Measurements from ENCODE around the gene ANKRD31. TPM values are rescaled to one million over a fixed set of nuclear protein-coding genes. Genes with fewer than 3 reads are reported as not detected.

ANKRD31 gene
- total and polyA plus RNA-seq, 7 experiments from 2014 or later: 0.22 to 1.6 (median 0.59) TPM

GRCh38 chr5:75043633-75044264 is 192.9 kb downstream of the ANKRD31 start:
- POLR2A ChIA-PET: interaction anchor here (1.4 kb wide), 1 partner anchor 9 kb away, joined by 6 read pairs; no protein-coding TSS in a partner anchor
- H3K27me3 Mint-ChIP-seq: no peaks in the 10 kb centered on the region

DNA sequence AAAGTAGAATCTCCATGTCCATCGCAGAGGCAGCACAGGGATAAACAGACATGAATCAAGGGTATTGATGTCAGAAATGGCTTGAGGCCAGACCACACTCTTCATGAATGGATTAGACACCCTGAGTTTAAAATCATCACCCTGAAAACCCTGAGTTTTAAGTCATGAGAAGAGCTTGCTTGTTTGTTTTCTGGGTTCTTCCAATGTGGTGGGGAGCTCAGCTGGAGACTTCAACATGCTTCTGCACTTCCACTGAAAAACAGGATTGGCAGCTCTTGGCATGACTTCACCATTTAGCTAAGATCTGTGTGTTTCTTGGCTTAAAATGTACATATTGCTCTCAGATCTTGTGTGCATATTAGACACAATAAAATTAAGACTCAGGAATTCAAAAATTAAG is 194.2 kb downstream of the ANKRD31 start:
- peaks cover 0 to 4% (median 0%) of the 10 kb centered on the region in 11 donors for H3K9me3 Mint-ChIP-seq
- no peaks in the 10 kb centered on the region for H3K27me3 Mint-ChIP-seq
- peaks cover 26 to 81% (median 70%) of the 10 kb centered on the region in 5 donors for H3K36me3 Mint-ChIP-seq
- H3K27me3 ChIP-seq (ENCODE audit: control insufficient read depth in 2 of 2, insufficient read depth in 2 of 2, low read length in 2 of 2): no peaks in the 10 kb centered on the region
- intact Hi-C loops (cut with micrococcal nuclease): loop anchor here in 1 of 2 donors (2.0 to 10.0 kb wide), 2 partner anchors 14 to 1992 kb away; partner anchors contain the start of gene AGGF1
- POLR2A ChIA-PET: interaction anchor here (0.7 kb wide), 1 partner anchor 9 kb away, joined by 3 read pairs; no protein-coding TSS in a partner anchor
- no peak overlapping the region for H3K27ac ChIP-seq (ENCODE audit: low read depth, low read length)
- no peak for DNase-seq
- peaks cover 12 to 54% (median 14%) of the 10 kb centered on the region in 3 experiments for H3K36me3 ChIP-seq (ENCODE audit: control insufficient read depth in 2 of 3, insufficient read depth in 3 of 3, low read length in 3 of 3)
- no peak for ATAC-seq
- no peak overlapping the region for H3K4me3 Mint-ChIP-seq
- no peaks in the 10 kb centered on the region for H3K9me3 ChIP-seq (ENCODE audit: control insufficient read depth in 2 of 3, low read length in 3 of 3)
- no peak overlapping the region for H3K4me3 ChIP-seq (ENCODE audit: low read length)
- CTCF ChIA-PET: no interaction called here
- H3K27ac Mint-ChIP-seq: peak overlapping the region in 2 of 9 donors; percentile 25 to 66
- H3K4me1 Mint-ChIP-seq: peaks cover 19 to 90% (median 78%) of the 10 kb centered on the region in 7 donors
- peaks cover 0 to 10% of the 10 kb centered on the region in 2 donors for H3K4me1 ChIP-seq (ENCODE audit: control insufficient read depth in 2 of 2, insufficient read depth in 2 of 2, low read length in 2 of 2)

More at GRCh38 chr5:75043633-75044264, 192.9 kb downstream of the ANKRD31 start:
- H3K9me3 ChIP-seq (ENCODE audit: control insufficient read depth in 2 of 3, low read length in 3 of 3): no peaks in the 10 kb centered on the region
- intact Hi-C loops (cut with micrococcal nuclease): loop anchor here in 1 of 2 donors (2.0 to 10.0 kb wide), 2 partner anchors 15 to 1991 kb away; partner anchors contain the start of gene AGGF1
- H3K4me3 ChIP-seq (ENCODE audit: low read length): no peak overlapping the region
- no peaks in the 10 kb centered on the region for H3K27me3 ChIP-seq (ENCODE audit: control insufficient read depth in 2 of 2, insufficient read depth in 2 of 2, low read length in 2 of 2)
- peak overlapping the region in 6 of 9 donors; percentile 10 to 69 (median 33) for H3K27ac Mint-ChIP-seq
- peaks cover 29 to 78% (median 68%) of the 10 kb centered on the region in 5 donors for H3K36me3 Mint-ChIP-seq
- H3K27ac ChIP-seq (ENCODE audit: low read depth, low read length): no peak overlapping the region
- peaks cover 12 to 54% (median 14%) of the 10 kb centered on the region in 3 experiments for H3K36me3 ChIP-seq (ENCODE audit: control insufficient read depth in 2 of 3, insufficient read depth in 3 of 3, low read length in 3 of 3)
- peaks cover 0 to 4% (median 0%) of the 10 kb centered on the region in 11 donors for H3K9me3 Mint-ChIP-seq
- peak overlapping the region in 4 of 10 donors; percentile 19 to 67 (median 50) for H3K4me3 Mint-ChIP-seq
- peaks cover 27 to 92% (median 79%) of the 10 kb centered on the region in 7 donors for H3K4me1 Mint-ChIP-seq
- DNase-seq (no peak), ATAC-seq (no peak)
- CTCF ChIA-PET: no interaction called here
- peaks cover 9 to 22% of the 10 kb centered on the region in 2 donors for H3K4me1 ChIP-seq (ENCODE audit: control insufficient read depth in 2 of 2, insufficient read depth in 2 of 2, low read length in 2 of 2)

DNA sequence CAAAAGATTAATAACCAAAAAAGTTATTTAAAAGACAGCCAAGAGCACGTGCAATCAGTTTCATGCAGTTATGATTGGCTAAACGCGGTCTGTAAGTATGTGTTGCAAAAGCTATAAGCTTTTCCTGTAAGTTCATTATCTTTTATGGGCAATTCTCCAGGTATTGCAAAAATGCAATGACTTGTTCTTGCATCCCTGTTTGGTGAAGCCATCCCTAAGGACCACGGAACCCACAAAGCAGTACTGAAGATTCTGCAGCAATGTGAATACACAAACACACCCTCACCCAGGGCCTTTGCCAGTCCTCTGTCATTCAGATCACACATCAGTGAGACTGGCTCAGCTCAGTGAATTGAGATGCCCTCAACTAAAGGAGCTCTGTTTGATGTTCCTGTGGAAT is 195.7 kb downstream of the ANKRD31 start:
- no peak overlapping the region for H3K4me3 Mint-ChIP-seq
- Histone ChIP-seq H3K36me3 (ENCODE audit: control insufficient read depth in 2 of 3, insufficient read depth in 3 of 3, low read length in 3 of 3) (peaks cover 12 to 39% (median 12%) of the 10 kb centered on the region in 3 experiments), H3K4me1 (ENCODE audit: control insufficient read depth in 2 of 2, insufficient read depth in 2 of 2, low read length in 2 of 2) (peaks cover 0 to 18% of the 10 kb centered on the region in 2 donors), H3K27me3 (ENCODE audit: control insufficient read depth in 2 of 2, insufficient read depth in 2 of 2, low read length in 2 of 2) (no peaks in the 10 kb centered on the region), H3K27ac (ENCODE audit: low read depth, low read length) (no peak overlapping the region), H3K4me3 (ENCODE audit: low read length) (no peak overlapping the region), H3K9me3 (ENCODE audit: control insufficient read depth in 2 of 3, low read length in 3 of 3) (no peaks in the 10 kb centered on the region)
- peaks cover 17 to 88% (median 77%) of the 10 kb centered on the region in 7 donors for H3K4me1 Mint-ChIP-seq
- H3K9me3 Mint-ChIP-seq: peaks cover 0 to 4% (median 0%) of the 10 kb centered on the region in 11 donors
- H3K27ac Mint-ChIP-seq: peak overlapping the region in 2 of 9 donors; percentile 28 to 46
- no peaks in the 10 kb centered on the region for H3K27me3 Mint-ChIP-seq
- ATAC-seq: no peak
- intact Hi-C loops (cut with micrococcal nuclease): loop anchor here in 1 of 2 donors (10.0 kb wide), 1 partner anchor 1994 kb away; the partner anchor contains the start of gene AGGF1
- ChIA-PET CTCF (interaction anchor here (0.6 kb wide), 1 partner anchor 254 kb away, joined by 6 read pairs; no protein-coding TSS in a partner anchor), POLR2A (interaction anchor here (1.6 to 1.7 kb wide), 2 partner anchors 9 to 13 kb away, joined by 7 to 8 read pairs; no protein-coding TSS in a partner anchor)
- H3K36me3 Mint-ChIP-seq: peaks cover 22 to 82% (median 67%) of the 10 kb centered on the region in 5 donors
- no peak for DNase-seq

DNA sequence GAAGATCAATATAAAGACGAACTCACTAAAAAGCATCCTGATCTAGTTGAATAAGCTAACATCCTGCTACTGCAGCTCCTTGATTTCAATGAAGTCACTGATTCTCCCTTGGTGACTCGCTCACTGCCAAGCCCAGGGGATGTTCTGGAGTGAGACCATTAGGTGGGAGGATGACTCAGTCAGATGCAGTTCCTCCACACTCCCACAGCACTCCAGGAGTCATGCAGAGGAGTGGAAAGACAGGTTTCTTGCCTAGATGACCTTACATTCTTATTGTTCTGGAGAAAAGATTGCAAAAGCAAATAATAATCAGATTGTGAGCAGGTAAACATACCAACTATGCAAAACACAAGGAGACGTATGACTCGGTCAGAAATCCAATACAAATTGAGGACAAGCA is 199.6 kb downstream of the ANKRD31 start:
- ChIA-PET CTCF (interaction anchor here (1.7 kb wide), 1 partner anchor 14 kb away, joined by 8 read pairs; no protein-coding TSS in a partner anchor), POLR2A (interaction anchor here (0.9 to 1.3 kb wide), 3 partner anchors 12 to 107 kb away, joined by 3 to 7 read pairs (median 3); no protein-coding TSS in a partner anchor)
- no peaks in the 10 kb centered on the region for H3K9me3 ChIP-seq (ENCODE audit: control insufficient read depth in 2 of 3, low read length in 3 of 3)
- no peak overlapping the region for H3K27ac ChIP-seq (ENCODE audit: low read depth, low read length)
- no peaks in the 10 kb centered on the region for H3K27me3 ChIP-seq (ENCODE audit: control insufficient read depth in 2 of 2, insufficient read depth in 2 of 2, low read length in 2 of 2)
- no peaks in the 10 kb centered on the region for H3K27me3 Mint-ChIP-seq
- peaks cover 0 to 5% (median 0%) of the 10 kb centered on the region in 11 donors for H3K9me3 Mint-ChIP-seq
- H3K27ac Mint-ChIP-seq: peak overlapping the region in 8 of 9 donors; percentile 29 to 83 (median 50)
- H3K4me1 ChIP-seq (ENCODE audit: control insufficient read depth in 2 of 2, insufficient read depth in 2 of 2, low read length in 2 of 2): peaks cover 25 to 38% of the 10 kb centered on the region in 2 donors
- peaks cover 23 to 89% (median 83%) of the 10 kb centered on the region in 7 donors for H3K4me1 Mint-ChIP-seq
- no peak for ATAC-seq
- H3K36me3 ChIP-seq (ENCODE audit: control insufficient read depth in 2 of 3, insufficient read depth in 3 of 3, low read length in 3 of 3): peaks cover 0 to 7% (median under 1%) of the 10 kb centered on the region in 3 experiments
- intact Hi-C loops (cut with micrococcal nuclease): no loop called here
- H3K4me3 ChIP-seq (ENCODE audit: low read length): no peak overlapping the region
- peak in 1 of 9 donors; percentile 31 for DNase-seq
- peaks cover 3 to 65% (median 35%) of the 10 kb centered on the region in 5 donors for H3K36me3 Mint-ChIP-seq
- H3K4me3 Mint-ChIP-seq: peak overlapping the region in 3 of 10 donors; percentile 2 to 42 (median 17)

GRCh38 chr5:75034137-75034739 is 202.4 kb downstream of the ANKRD31 start:
- no peaks in the 10 kb centered on the region for H3K36me3 ChIP-seq (ENCODE audit: control insufficient read depth in 2 of 3, insufficient read depth in 3 of 3, low read length in 3 of 3)
- H3K4me1 Mint-ChIP-seq: peaks cover 22 to 94% (median 85%) of the 10 kb centered on the region in 7 donors
- ATAC-seq (peak; percentile 74), DNase-seq (peak in 7 of 9 donors; percentile 23 to 69 (median 52))
- ChIA-PET CTCF (interaction anchor here (2.4 kb wide), 1 partner anchor 16 kb away, joined by 36 read pairs; no protein-coding TSS in a partner anchor), POLR2A (interaction anchor here (0.7 to 3.7 kb wide), 11 partner anchors 10 to 203 kb away, joined by 3 to 61 read pairs (median 5); partner anchors contain the start of genes ANKRD31 and GCNT4)
- peak overlapping the region; percentile 10 for H3K4me3 ChIP-seq (ENCODE audit: low read length)
- H3K4me3 Mint-ChIP-seq: peak overlapping the region; percentile 19 to 76 (median 62)
- peaks cover 25 to 42% of the 10 kb centered on the region in 2 donors for H3K4me1 ChIP-seq (ENCODE audit: control insufficient read depth in 2 of 2, insufficient read depth in 2 of 2, low read length in 2 of 2)
- peak overlapping the region in 8 of 9 donors; percentile 76 to 97 (median 82) for H3K27ac Mint-ChIP-seq
- H3K9me3 Mint-ChIP-seq: peaks cover 0 to 6% (median 0%) of the 10 kb centered on the region in 11 donors
- no peaks in the 10 kb centered on the region for H3K27me3 Mint-ChIP-seq
- no peaks in the 10 kb centered on the region for H3K9me3 ChIP-seq (ENCODE audit: control insufficient read depth in 2 of 3, low read length in 3 of 3)
- no peaks in the 10 kb centered on the region for H3K27me3 ChIP-seq (ENCODE audit: control insufficient read depth in 2 of 2, insufficient read depth in 2 of 2, low read length in 2 of 2)
- H3K27ac ChIP-seq (ENCODE audit: low read depth, low read length): peak overlapping the region; percentile 31
- H3K36me3 Mint-ChIP-seq: peaks cover 3 to 61% (median 31%) of the 10 kb centered on the region in 5 donors
- intact Hi-C loops (cut with micrococcal nuclease): loop anchor here (1.0 to 2.0 kb wide), 4 partner anchors 16 to 99 kb away; no protein-coding TSS in a partner anchor

GRCh38 chr5:75031366-75031765 is 205.3 kb downstream of the ANKRD31 start:
- Histone ChIP-seq H3K27me3 (ENCODE audit: control insufficient read depth in 2 of 2, insufficient read depth in 2 of 2, low read length in 2 of 2) (no peaks in the 10 kb centered on the region), H3K9me3 (ENCODE audit: control insufficient read depth in 2 of 3, low read length in 3 of 3) (no peaks in the 10 kb centered on the region), H3K27ac (ENCODE audit: low read depth, low read length) (no peak overlapping the region), H3K4me1 (ENCODE audit: control insufficient read depth in 2 of 2, insufficient read depth in 2 of 2, low read length in 2 of 2) (peaks cover 25 to 56% of the 10 kb centered on the region in 2 donors), H3K36me3 (ENCODE audit: control insufficient read depth in 2 of 3, insufficient read depth in 3 of 3, low read length in 3 of 3) (no peaks in the 10 kb centered on the region), H3K4me3 (ENCODE audit: low read length) (no peak overlapping the region)
- peak overlapping the region in 2 of 10 donors; percentile 24 to 76 for H3K4me3 Mint-ChIP-seq
- intact Hi-C loops (cut with micrococcal nuclease): no loop called here
- H3K27me3 Mint-ChIP-seq: peaks cover 0 to 3% (median 0%) of the 10 kb centered on the region in 5 donors
- CTCF ChIA-PET: no interaction called here
- peaks cover 23 to 92% (median 85%) of the 10 kb centered on the region in 7 donors for H3K4me1 Mint-ChIP-seq
- DNase-seq (no peak), ATAC-seq (no peak)
- peaks cover 0 to 6% (median 0%) of the 10 kb centered on the region in 11 donors for H3K9me3 Mint-ChIP-seq
- POLR2A ChIA-PET: no interaction called here
- peaks cover 3 to 51% (median 22%) of the 10 kb centered on the region in 5 donors for H3K36me3 Mint-ChIP-seq
- H3K27ac Mint-ChIP-seq: peak overlapping the region in 7 of 9 donors; percentile 10 to 78 (median 52)

Data from naive thymus-derived CD4-positive, alpha-beta T cell (primary cell).